SK-N-MC (cell line): ENCODE data around the gene MUC21.
A peak's percentile ranks its signal among the peaks of the same experiment; 100 is the strongest.
"Not testable (repeated sequence)": the region's sequence is repeated elsewhere in the genome, so short reads cannot be mapped to it uniquely, and the experiment has no call there.

ENCODE experiments used
- DNase-seq: peaks from one replicate; pipeline ENCODE4 v3.0.0-alpha.2; 2011; ENCODE audit warnings: low read depth, low spot score
- H3K27ac ChIP-seq: fragments of 200-600 bp; sonication (generic); 2 replicates; pipeline ENCODE4 v1.5.1; 2016; ENCODE audit warnings: mixed run types
- H3K36me3 ChIP-seq: fragments of 200-600 bp; sonication (generic); 2 replicates; pipeline ENCODE4 v1.6.1; 2017; ENCODE audit warnings: antibody characterized with exemption, low read length, mixed read lengths; ENCODE audit not compliant: insufficient read depth
- H3K4me3 ChIP-seq: fragments of 200-600 bp; sonication (generic); 2 replicates; pipeline ENCODE4 v1.5.1; 2016
- H3K9ac ChIP-seq: fragments of 200-600 bp; sonication (generic); 2 replicates; pipeline ENCODE4 v1.8.0; 2017; ENCODE audit warnings: mixed run types, mixed read lengths; ENCODE audit not compliant: insufficient read length
- H3K9me3 ChIP-seq: fragments of 200-600 bp; sonication (generic); 2 replicates; pipeline ENCODE4 v1.6.1; 2017; ENCODE audit warnings: low read depth, mild to moderate bottlenecking, antibody characterized with exemption, low read length, moderate library complexity, mixed read lengths
- EZH2 ChIP-seq: fragments of 200-600 bp; sonication (generic); IDR thresholded peaks from one replicate; pipeline ENCODE4 v1.6.1; 2017; ENCODE audit warnings: antibody characterized with exemption
- FOXP2 ChIP-seq: optimal IDR thresholded peaks from 2 replicates; pipeline ENCODE3; 2011; ENCODE audit warnings: mild to moderate bottlenecking, moderate library complexity; ENCODE audit not compliant: insufficient read depth; ENCODE audit errors: extremely low read length, control extremely low read depth
- POLR2AphosphoS5 ChIP-seq: IDR thresholded peaks from 2 replicates; pipeline ENCODE4 v1.6.1; 2012; ENCODE audit warnings: mild to moderate bottlenecking, low read depth, low read length, borderline replicate concordance

Gene MUC21

DNA sequence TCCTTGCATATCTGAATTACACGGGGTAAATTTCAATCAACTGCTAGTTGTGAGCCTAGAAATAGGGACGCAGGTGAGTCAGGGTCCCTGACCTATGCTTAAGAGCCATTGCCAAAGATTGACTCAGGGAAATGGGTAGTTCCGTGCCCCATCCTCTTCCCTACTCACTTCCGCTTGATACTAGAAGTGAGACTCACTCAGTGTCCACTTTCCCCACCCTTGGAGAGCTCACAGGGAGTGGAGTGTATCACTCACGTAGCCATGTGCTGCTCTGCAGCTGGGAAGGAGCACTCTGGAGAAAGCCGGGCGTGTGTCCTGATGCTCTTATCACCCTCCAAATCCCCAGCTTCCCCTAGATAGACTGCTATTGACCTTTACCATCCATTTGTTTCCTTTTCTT lies 26.2 kb downstream of the MUC21 start:
- Histone ChIP-seq H3K4me3 (no peak overlapping the region), H3K27ac (no peak overlapping the region), H3K9me3 (no peaks in the 10 kb centered on the region), H3K36me3 (no peaks in the 10 kb centered on the region), H3K9ac (no peak overlapping the region)
- TF ChIP-seq POLR2AphosphoS5 (no peak), EZH2 (no peak), FOXP2 (no peak)
- DNase-seq: no peak

DNA sequence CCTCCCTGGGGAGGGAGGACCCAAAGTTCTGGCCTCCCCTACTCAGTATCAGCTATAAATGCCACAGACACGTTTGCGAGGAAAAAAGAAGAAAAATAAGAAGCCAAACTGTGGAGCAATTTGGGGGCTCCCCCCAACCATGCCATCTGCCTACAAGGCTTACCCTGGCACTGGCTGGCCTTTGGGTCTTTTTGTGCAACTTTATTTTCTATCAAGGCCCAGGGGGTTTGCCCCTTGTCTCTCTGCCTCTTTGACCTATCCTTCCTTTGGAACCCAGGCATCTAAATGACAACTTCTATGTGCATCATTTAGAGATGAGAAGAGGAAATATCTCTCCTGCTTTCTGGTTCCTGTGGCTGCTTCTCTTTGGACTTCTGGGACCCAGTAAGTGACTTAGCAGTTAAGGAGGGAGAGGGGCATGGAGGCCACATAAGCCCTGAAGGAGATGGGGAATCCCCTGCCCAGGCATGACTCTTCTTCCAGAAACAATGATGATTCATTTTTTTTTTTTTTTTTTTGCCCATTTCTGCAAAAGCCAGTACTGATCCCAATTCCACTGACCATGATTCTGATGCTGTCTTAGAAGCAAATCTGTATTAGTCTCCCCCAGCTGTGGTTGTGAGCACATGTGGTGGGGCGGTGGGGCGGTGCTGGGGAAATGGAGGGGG lies 27.0 kb downstream of the MUC21 start, which contains the start of gene MUC22:
Gene MUC22 (plus strand): TSS at position 82 of the 668 bp plus-strand sequence. CDS start 233 bp downstream, at position 315.
- Histone ChIP-seq H3K4me3 (no peak within 1 kb of the TSS), H3K9me3 (no peaks in the 10 kb centered on the region), H3K36me3 (no peaks in the 10 kb centered on the region), H3K9ac (no peak within 1 kb of the TSS), H3K27ac (no peak within 1 kb of the TSS)
- TF ChIP-seq POLR2AphosphoS5 (no peak), FOXP2 (no peak), EZH2 (no peak)
- DNase-seq: no peak

DNA sequence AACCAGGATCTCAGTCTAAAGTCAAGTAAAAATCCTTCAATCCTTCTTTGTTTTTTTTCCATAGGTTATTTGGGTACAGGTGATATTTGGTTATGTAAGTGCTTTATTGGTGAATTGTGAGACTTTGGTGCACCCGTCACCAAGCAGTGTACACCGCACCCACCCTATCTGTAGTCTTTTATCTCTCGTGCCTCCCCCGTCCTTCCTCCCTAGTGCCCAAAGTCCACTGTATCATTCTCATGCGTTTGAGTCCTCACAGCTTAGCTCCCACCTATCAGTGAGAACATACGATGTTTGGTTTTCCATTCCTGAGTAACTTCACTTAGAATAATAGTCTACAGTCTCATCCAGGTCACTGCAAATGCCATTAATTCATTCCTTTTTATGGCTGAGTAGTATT lies 27.6 kb downstream of the MUC21 start:
- Histone ChIP-seq H3K4me3 (no peak overlapping the region), H3K9me3 (no peaks in the 10 kb centered on the region), H3K9ac (no peak overlapping the region), H3K36me3 (no peaks in the 10 kb centered on the region), H3K27ac (no peak overlapping the region)
- TF ChIP-seq POLR2AphosphoS5 (no peak), EZH2 (no peak), FOXP2 (no peak)
- DNase-seq: no peak

DNA sequence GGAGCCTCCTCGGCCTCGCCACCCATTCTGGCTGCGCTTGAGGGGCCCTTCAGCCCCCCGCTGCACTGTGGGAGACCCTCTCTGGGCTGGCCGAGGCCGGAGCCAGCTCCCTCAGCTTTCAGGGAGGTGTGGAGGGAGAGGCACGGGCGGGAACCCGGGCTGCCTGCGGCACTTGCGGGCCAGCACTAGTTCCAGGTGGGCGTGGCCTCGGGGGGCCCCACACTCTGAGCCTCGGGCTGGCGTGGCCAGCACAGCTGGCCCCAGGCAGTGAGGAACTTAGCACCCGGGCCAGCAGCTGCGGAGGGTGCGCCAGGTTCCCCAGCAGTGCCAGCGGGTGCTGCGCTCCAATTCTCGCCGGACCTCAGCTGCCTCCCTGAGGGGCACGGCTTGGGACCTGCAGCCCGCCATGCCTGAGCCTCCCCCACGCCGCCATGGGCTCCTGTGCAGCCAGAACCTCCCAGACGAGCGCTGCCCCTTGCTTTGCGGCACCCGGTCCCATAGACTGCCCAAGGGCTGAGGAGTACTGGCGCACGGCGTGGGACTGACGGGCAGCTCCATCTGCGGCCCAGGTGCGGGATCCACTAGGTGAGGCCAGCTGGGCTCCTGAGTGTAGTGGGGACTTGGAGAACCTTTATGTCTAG lies 33.3 kb downstream of the MUC21 start:
- TF ChIP-seq EZH2 (no peak), POLR2AphosphoS5 (no peak), FOXP2 (no peak)
- Histone ChIP-seq H3K27ac (no peak overlapping the region), H3K9ac (no peak overlapping the region), H3K36me3 (no peaks in the 10 kb centered on the region), H3K4me3 (no peak overlapping the region), H3K9me3 (no peaks in the 10 kb centered on the region)
- DNase-seq: no peak

DNA sequence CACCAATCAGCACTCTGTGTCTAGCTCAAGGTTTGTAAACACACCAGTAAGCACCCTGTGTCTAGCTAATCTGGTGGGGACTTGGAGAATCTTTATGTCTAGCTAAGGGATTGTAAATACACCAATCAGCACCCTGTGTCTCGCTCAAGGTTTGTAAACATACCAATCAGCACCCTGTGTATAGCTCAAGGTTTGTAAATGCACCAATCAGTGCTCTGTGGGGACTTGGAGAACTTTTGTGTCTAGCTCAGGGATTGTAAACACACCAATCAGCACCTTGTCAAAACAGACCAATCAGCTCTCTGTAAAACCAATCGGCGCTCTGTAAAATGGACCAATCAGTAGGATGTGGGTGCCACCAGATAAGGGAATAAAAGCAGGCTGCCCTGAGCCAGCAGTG lies 33.9 kb downstream of the MUC21 start:
- not testable (repeated sequence) for H3K4me3 ChIP-seq, H3K27ac ChIP-seq, H3K9ac ChIP-seq, H3K36me3 ChIP-seq, H3K9me3 ChIP-seq, DNase-seq

DNA sequence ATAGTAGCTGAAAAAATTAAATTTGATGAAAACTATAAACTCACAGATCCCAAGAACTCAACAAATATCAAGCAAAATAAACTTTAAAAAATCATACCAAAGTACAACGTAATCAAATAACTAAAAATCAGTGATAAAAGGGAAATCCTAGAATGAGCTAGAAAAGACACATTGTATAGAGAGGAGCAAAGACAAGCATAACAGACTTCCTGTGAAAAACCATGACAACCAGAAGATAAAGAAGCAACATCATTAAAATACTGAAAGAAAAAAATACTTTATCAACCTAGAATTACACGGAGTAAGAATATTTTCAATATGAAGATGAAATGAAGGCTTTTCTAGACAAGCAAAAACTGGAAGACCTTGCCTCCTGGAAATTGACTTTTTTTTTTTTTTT lies 36.5 kb downstream of the MUC21 start:
- Histone ChIP-seq H3K9me3 (no peaks in the 10 kb centered on the region), H3K27ac (no peak overlapping the region), H3K36me3 (no peaks in the 10 kb centered on the region), H3K9ac (no peak overlapping the region), H3K4me3 (peak overlapping the region; percentile 33)
- DNase-seq: no peak
- no peak for TF ChIP-seq POLR2AphosphoS5
- TF ChIP-seq EZH2: no peak
- no peak for TF ChIP-seq FOXP2

DNA sequence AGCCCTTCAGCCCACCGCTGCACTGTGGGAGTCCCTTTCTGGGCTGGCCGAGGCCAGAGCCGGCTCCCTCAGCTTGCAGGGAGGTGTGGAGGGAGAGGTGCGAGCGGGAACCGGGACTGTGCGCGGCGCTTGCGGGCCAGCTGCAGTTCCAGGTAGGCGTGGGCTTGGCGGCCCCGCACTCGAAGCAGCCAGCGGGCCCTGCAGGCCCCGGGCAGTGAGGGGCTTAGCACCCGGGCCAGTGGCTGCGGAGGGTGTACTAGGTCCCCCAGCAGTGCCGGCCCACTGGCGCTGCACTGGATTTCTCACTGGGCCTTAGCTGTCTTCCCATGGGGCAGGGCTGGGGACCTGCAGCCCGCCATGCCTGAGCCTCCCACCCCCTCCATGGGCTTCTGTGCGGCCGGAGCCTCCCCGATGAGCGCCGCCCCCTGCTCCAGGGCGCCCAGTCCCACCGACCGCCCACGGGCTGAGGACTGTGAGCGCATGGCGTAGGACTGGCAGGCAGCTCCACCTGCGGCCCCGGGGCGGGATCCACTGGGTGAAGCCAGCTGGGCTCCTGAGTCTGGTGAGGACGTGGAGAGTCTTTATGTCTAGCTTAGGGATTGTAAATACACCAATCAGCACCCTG lies 37.2 kb downstream of the MUC21 start:
- not testable (repeated sequence) for H3K36me3 ChIP-seq, H3K4me3 ChIP-seq, DNase-seq, H3K9ac ChIP-seq, H3K9me3 ChIP-seq, H3K27ac ChIP-seq

DNA sequence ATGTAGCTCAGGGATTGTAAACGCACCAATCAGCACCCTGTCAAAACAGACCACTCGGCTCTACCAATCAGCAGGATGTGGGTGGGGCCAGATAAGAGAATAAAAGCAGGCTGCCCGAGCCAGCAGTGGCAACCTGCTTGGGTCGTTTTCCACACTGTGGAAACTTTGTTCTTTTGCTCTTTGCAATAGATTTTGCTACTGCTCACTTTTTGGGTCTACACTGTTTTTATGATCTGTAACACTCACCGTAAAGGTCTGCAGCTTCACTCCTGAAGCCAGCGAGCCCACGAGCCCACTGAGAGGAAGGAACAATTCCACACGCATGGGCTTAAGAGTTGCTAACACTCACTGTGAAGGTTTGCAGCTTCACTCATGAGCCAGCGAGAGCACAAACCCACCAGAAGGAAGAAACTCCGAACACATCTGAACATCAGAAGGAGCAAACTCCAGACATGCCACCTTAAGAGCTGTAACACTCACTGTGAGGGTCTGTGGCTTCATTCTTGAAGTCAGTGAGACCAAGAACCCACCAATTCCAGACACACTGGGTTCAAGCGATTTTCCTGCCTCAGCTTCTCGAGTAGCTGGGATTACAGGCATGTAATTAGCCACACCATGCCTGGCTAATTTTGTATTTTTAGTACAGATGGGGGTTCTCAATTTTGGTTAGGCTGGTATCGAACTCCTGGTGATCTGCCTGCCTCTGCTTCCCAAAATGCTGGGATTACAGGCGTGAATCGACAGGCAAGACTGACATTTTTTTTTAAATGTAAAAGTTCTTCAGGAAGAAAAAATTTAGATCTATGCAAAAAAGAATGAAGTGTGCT lies 38.4 kb downstream of the MUC21 start:
- not testable (repeated sequence) for H3K9me3 ChIP-seq, DNase-seq, H3K9ac ChIP-seq, H3K36me3 ChIP-seq, H3K27ac ChIP-seq, H3K4me3 ChIP-seq
